ENCODE measurements around the gene CADPS.

DNA sequence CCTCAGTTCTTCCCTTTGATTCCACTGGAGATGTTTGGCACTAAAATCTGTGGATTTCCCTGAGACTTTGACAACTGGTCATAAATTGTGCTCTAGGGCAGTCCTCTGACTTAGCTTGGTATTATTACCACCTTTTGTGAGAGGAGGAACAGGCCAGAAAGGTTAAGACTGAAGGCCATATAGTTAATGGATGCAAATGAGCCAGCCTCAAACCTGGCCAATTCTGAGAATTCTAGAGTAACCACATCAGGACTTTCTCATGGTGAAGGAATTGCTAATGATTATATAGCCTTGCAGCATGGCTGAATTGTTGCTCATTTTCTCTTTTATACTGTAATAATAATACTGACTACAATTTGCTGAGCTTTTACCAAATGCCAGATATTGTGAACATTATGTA lies 162.5 kb downstream of the CADPS start:
- TF ChIP-seq, protein P1, sequence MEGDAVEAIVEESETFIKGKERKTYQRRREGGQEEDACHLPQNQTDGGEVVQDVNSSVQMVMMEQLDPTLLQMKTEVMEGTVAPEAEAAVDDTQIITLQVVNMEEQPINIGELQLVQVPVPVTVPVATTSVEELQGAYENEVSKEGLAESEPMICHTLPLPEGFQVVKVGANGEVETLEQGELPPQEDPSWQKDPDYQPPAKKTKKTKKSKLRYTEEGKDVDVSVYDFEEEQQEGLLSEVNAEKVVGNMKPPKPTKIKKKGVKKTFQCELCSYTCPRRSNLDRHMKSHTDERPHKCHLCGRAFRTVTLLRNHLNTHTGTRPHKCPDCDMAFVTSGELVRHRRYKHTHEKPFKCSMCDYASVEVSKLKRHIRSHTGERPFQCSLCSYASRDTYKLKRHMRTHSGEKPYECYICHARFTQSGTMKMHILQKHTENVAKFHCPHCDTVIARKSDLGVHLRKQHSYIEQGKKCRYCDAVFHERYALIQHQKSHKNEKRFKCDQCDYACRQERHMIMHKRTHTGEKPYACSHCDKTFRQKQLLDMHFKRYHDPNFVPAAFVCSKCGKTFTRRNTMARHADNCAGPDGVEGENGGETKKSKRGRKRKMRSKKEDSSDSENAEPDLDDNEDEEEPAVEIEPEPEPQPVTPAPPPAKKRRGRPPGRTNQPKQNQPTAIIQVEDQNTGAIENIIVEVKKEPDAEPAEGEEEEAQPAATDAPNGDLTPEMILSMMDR (IDR thresholded peaks at IDR 0.05) = no peak
- TF ChIP-seq POLR2AphosphoS5 (IDR thresholded peaks at IDR 0.05) = no peak
